Activated CD8-positive, alpha-beta memory T cell treated with anti-CD3 and anti-CD28 coated beads for 48 hours (primary cell): Measurements from ENCODE around the gene CD58.

Source experiments
- DNase-seq, 3 experiments: peaks; one replicate each; pipeline ENCODE4 v3.0.0-alpha.2; 2020; ENCODE audit warnings: low read depth in 2 of 3, low spot score in 2 of 3

The CD58 gene

GRCh38 chr1:116494353-116494692 is 76.5 kb downstream of the CD58 start:
- no peak for DNase-seq

- no peak for DNase-seq
These were observed 77.1 kb downstream of the CD58 start for GRCh38 chr1:116493484-116494352.

GRCh38 chr1:116493036-116493435 is 77.8 kb downstream of the CD58 start:
- DNase-seq = no peak

GRCh38 chr1:116492358-116492811 is 78.4 kb downstream of the CD58 start:
- no peak for DNase-seq

- DNase-seq = no peak
These were observed 79.0 kb downstream of the CD58 start for GRCh38 chr1:116491700-116492357.

GRCh38 chr1:116490588-116490987 is 80.2 kb downstream of the CD58 start:
- no peak for DNase-seq

GRCh38 chr1:116489231-116489697 is 81.6 kb downstream of the CD58 start:
- DNase-seq = no peak

- no peak for DNase-seq
These were observed 82.8 kb downstream of the CD58 start for GRCh38 chr1:116488071-116488470.

GRCh38 chr1:116487583-116487982 is 83.2 kb downstream of the CD58 start:
- DNase-seq = no peak

- DNase-seq = no peak
These were observed 83.8 kb downstream of the CD58 start for GRCh38 chr1:116487031-116487430.

GRCh38 chr1:116486424-116486823 is 84.4 kb downstream of the CD58 start:
- no peak for DNase-seq

GRCh38 chr1:116485976-116486375 is 84.8 kb downstream of the CD58 start:
- DNase-seq = no peak

GRCh38 chr1:116485071-116485735 is 85.6 kb downstream of the CD58 start:
- DNase-seq = peak; percentile 51 to 85 (median 81)

GRCh38 chr1:116483481-116484309 is 87.1 kb downstream of the CD58 start:
- DNase-seq = no peak

- no peak for DNase-seq
These were observed 88.3 kb downstream of the CD58 start for GRCh38 chr1:116482490-116482889.

GRCh38 chr1:116481934-116482333 is 88.9 kb downstream of the CD58 start:
- no peak for DNase-seq

- DNase-seq = no peak
These were observed 92.2 kb downstream of the CD58 start for GRCh38 chr1:116478621-116479020.

- DNase-seq = no peak
These were observed 93.4 kb downstream of the CD58 start for GRCh38 chr1:116477429-116477828.

- no peak for DNase-seq
These were observed 94.5 kb downstream of the CD58 start for GRCh38 chr1:116476321-116476720.

GRCh38 chr1:116475850-116476218 is 95.0 kb downstream of the CD58 start:
- DNase-seq = no peak
